Activated CD4-positive, alpha-beta T cell treated with anti-CD3 and anti-CD28 coated beads, Interleukin-2, Interleukin-6, amounts not matched to agents 100 ng/mL and 50 ng/mL, durations not matched to agents 16 hours and 8 hours (primary cell): ENCODE measurements around the gene SOX6.
"Not testable (repeated sequence)": the region's sequence is repeated elsewhere in the genome, so short reads cannot be mapped to it uniquely, and the experiment has no call there.

Source experiments
- DNase-seq: peaks from one replicate; pipeline ENCODE4 v3.0.0-alpha.2; 2020

The SOX6 gene

DNA sequence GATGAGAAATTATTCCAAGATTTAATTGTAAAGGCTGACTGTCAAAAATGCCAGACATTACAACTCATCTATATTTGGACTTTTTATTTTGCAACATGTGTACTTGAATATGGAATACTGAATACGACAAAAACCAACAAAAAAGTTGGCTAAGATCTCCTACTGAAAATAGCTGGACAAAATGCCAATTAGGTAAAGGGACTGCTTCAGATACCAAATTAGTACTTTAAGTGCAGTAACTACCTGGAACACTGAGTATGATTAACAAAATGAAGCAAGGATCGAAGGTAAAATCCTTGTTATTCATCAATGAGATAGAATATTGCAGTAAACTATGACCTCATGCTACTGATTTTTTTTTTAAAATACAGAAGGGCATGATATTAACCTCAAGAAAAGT lies 173.8 kb downstream of the SOX6 start:
- no peak for DNase-seq

DNA sequence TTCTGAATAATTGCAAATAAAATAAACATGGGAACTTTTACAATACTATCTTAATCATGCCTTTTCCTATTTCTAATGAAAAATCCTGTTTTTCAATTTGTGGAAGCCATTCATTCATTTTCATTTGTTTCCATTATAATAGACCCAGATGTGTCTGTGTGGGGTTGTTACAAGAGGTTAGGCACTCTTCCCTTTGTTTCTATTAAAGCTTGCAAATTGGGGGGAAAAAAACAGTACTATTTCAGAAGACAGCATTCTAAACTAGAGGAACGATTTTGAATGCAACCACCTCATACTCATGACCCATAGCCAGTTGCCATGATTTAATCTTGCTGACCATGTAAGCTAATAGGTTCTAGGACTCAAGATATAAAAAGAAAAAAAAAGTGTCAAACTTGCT lies 175.5 kb downstream of the SOX6 start:
- DNase-seq, result no peak

DNA sequence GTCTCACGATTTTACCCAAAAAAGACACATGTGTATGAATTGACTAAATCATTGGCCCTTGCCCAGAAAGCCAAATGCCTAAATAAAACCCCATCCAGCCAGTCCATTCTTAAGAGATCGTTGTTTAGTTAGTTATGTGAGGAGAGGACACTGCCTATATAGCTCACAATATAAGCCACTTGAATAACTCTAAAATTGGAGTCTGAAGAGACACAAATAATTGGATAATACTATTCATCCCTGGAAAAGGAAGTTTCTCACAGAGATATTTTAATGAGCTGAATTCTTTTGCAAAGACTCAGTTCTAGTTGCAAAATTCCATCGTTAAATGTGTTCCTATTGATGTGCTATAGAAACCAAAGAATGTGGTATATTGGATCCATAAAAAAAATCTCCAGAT lies 176.7 kb downstream of the SOX6 start:
- DNase-seq, result no peak

DNA sequence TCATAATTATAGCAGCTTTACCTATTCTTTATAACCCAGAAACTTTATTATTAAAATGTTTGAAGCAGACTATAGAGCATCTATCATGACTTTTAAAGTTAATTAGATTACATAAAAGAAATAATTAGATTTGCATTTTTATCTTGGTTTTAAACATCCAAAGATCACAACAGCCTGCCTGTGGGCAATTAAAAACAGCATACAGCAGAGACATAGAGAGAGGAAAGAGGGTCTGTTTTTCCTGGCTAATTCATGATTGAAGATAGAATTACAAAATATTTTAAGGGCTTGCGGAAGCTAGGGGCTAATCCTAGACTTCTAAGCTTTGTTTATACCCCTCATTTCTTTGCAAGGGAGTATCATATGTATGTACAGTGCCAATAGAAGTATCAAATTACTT lies 178.1 kb downstream of the SOX6 start:
- DNase-seq, result no peak

DNA sequence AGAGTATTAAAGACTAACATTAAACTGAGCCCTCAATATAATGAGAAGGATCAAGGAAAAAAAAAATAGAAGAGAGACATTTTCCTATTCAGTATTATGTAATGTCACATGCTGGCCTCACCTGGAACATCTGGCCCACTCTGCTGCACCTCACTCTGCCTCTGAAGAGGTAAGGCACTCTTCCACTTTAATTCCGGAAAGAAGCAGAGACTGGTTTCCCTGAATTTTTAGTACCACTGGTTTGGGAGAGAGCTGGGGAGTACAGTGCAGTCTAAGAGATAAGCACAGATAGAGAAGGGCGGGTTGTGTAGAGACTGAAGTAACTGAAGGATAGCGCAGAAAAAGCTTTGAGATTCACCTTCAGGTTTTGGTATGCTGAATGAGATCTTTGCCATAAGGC lies 178.7 kb downstream of the SOX6 start:
- no peak for DNase-seq

DNA sequence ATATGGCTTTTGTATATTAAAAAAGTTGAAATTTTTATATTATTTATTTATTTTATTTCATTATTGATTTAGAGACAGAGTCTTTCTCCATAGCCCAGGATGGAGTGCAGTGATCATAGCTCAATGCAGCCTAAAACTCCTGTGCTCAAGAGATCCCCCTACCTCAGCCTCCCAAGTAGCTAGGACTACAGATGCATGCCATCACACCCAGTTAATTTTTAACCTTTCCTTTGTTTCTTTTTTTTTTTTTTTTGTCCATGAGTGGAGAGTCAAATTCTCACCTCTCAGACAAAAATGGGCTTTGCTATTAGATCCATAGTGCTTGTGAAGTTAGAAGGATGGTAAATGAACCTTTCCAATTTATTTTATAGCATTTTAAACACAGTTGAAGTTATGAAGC lies 182.5 kb downstream of the SOX6 start:
- no peak for DNase-seq

DNA sequence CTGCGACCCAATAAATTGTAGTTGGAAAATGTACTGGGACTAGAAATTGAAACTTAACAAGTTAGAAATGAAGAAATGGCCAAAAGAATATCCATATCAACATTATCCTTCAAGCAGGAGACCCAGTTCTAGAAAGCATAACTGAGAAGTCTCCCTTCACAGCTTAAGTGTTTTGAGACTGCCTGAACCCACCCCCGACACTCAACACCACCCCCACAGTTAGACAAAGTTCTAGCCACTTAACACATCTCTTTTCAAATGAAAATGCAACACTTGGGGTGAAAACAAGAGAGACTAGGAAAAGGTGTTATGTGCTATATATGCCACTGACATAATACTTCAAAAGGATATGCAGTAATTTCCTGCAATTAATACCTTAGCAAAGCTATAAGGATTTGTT lies 184.5 kb downstream of the SOX6 start:
- DNase-seq, result no peak

DNA sequence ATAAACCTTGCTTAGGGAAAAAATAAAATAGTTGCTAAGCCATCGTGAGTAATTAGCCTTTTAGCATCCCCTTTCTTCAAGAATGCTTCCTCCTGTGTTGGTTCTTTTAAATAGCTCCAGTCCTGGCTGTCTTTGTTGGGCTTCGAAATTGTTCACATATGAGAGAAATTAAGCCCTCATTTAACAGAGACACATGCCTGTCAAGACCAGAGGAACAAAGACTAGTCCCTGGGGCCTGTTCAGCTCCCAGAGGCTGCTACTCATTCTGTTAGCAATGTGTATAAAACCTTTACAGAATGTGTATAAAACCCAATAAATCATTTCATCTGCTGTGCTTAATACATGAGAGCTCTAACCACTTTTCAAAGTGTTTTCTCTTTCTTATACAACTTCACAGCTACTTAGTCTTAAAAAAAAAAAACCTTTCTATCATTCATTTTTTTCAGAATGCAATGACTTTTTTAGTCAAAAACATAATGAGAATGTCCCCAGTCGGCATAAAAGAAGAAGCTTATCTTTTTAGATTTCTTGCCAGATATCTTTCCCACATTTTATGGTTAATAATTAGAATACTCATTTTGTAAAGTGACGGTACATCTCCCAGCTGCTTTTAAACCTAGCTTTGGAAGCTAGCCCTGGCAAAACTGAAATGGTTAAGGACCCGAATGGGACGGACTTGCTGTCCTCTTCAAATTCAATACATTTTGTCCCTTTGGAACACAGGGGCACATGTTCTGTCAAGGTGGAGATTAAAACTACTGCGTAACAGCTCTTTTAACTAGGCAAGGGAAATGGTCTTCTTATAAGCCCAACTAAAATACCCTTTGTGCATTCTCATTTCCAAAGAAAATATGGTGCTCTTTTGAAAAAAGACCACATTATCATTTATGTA lies 186.1 kb downstream of the SOX6 start:
- DNase-seq, result no peak

DNA sequence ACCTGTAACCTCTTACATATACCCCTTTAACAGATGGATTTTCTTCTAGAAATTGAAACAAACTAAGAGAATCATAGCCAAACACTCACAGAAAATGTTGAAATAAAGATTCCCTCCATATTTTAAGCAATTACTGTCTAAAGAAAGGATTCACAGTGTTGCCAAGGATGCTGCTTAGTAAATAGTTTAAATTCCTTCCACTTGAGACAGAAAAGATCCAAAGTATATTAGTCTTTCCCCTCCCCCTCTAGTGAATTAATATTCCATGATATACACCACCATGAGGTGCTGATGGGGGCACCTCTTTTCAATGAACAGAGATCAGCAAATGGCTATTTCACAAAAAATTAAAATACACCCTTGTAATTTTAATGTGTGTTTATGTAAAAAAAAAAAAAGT lies 186.8 kb downstream of the SOX6 start:
- DNase-seq, result no peak

DNA sequence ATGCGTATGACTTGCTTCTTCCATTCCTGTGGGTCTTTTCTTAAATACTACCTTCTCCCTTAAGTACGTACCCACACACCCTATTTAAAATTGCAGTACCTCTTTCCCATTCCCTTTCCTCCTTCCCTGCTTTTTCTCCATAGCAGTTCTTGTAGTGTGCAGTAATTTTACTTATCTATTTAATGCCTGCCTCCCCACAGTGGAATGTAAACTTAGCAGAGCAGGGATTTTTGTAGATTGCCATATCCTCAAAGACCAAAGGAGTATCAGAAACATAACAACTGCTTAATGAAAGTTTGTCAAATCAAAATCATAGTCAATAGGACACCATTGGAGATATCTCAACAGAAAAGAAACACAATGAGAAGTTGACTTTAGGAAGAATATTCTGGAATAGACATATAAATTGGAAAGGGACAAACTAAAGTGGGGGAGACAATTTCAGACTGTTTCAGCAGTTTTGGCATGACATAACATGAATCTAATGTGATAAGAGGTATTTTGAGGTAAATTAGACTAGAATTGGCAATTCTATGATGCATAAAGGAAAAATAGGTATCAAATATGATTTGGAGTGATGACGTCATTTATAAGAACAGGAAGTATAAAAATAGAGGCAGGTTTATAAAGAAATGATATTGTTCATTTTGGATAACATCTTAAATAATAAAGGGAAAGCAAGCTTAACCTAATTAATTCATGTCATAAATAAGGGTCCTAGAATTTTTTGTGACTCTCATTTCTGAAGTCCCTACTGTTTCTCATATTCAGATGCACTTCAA lies 188.4 kb downstream of the SOX6 start:
- DNase-seq, result no peak

DNA sequence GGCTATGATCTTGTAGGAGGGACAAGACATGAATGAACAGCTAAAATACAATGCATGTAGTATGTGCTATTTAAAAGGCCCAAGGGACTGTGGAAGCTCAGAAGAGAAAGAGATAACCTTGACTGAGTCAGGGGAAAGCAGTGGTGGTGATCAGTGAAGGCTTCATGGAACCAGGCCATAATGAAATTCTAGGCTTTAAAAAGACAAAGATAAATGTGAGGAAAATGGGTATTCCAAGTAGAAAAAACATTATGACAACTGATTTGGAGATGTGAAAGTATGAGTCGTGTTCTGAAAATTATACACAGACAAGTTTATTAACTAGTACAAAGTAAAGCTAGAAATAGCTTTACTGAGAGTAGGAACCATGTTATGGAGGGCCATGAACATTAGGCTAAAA lies 189.8 kb downstream of the SOX6 start:
- no peak for DNase-seq

DNA sequence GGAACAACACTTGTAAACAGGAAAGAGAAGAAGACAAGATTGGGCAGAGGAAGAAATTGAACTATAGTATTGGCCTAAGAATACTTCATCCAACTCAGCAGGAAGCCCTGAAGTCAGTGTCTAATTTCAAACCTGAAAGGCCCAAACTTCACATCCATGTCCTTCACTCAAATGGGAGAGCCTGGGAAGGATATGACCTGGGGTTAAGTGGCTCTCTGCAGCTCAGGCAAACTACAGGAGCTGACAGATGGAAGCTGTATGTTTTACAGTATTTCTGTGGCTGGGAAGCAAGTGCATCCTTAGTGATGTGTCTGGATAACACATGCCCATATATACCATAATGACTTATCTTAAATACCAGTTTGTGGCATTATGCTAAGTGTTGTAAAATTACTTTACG lies 196.2 kb downstream of the SOX6 start:
- DNase-seq, result no peak

DNA sequence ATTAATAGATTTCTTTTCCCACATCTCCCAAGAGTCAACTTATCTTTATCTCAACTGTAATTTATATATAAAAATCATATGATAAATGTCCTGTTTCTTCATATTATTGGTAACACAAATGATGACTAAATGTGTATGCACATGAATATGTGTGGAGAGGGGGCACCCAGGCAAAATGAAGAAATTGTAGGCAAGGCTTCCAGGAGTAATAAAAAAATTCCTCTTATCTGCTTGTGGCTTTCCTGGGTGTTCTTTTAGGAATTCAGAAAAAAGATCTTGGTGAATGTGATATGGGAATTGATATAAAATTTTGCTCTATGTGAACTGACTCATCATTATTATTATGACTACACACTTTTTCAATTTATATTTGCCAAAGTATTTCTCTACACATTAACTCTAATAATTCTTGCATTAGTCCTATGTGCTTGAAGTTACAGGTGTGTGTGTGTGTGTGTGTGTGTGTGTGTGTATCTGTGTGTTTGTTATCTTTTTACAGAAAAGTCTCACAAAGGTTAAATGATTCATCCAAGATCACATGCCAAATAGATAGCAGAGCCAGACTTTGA lies 197.8 kb downstream of the SOX6 start:
- no peak for DNase-seq

DNA sequence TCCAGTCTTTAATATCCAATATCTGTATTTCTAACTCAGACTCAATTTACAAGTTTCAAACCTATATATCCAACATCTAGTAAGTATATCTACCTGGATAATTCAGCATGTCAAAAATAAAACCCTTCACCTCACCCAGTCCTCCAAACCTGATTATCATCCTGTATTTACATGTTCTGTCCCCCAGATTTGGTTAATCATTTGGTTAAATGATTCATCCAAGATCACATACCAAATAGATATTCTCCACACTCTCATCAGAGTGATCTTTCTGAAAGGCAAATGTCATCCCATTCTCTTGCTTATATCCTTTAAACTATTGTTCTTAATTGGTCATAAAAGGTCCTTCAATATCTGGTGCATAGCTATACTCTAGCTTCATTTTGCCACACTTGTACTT lies 199.0 kb downstream of the SOX6 start:
- DNase-seq, result no peak

DNA sequence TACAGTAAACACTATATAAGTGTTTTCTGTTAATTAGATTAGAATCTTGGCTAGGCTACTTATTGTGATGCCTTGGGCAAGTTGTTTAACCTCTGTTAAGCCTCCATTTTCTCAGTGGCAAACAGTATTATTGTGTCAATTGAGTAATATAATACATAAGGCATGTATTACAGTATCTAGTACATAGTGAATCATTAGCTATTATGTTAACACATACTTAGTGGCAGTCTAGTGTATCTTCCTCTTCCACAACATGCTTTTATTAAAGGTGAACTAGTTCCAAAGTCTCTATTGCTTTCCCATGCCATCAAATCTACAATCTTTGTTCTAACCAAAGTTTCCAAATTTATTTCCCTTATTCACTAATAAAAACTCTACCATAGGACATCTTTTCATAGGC lies 200.9 kb downstream of the SOX6 start:
- DNase-seq, result no peak

DNA sequence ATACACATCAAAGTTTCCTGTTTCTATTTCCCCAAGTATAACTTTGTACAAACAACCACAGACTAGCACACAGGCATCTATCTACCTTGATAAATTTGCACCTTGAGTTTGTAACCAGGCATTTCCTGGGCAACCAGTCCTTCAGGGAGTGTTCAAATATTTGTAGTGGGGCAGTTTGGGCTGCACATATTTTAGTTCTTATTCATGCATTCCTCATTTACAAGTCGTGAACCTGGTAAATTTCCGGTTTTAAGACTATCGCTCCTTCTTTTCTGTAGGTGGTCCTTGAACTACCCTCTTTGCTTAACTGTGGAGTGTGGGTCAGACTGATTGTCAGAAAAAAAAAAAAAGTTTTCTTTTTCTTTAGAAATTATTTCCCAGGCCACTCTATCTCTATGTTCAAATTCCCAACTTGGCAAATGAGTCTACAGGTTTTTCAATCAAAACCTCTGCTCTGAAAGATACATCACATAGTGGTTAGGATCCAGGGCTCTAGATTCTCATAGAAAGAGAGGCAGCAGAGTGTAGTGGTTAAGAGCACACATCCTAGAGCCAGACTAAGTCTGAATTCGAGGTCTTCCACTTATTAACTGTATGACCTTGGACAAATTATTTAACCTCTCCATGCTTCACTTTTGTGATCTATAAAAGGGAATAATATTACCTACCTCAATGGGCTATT lies 201.5 kb downstream of the SOX6 start:
- DNase-seq, result no peak

DNA sequence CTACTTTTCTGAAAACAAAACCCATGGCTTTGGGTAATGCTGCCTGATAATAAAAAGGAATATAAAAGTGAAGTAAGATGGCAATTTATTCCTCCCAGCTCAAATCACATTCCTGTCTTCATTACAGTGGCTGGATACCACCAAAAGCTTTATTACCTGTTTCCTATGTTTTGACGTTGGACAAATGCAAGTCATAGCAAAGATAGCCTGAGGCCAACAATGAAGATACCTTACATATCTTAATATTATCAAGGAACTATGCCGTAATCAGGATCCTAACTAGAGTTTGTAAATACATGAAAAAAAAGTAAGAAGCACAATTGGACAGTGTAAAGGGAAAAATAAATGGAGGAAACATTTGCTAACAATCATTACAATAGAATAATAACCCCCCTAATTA lies 202.4 kb downstream of the SOX6 start:
- no peak for DNase-seq

DNA sequence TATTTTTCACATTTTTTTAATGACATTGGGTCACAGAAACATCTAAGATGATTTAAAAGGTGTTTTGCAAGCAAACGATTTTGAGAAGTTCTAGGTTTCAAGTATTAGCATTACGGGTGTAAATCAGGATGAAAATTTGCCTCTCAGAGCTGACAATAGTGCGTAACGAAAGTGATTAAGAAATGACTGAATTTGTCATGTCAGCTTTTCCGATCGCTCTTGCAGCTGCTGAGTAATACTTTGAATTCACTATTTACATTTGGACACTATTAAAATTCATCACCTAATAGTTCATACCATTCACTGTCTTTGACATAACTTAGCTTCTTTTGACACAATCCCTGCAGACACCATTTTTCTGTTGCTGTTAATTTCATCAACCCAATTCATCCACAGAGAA lies 205.2 kb downstream of the SOX6 start:
- no peak for DNase-seq

DNA sequence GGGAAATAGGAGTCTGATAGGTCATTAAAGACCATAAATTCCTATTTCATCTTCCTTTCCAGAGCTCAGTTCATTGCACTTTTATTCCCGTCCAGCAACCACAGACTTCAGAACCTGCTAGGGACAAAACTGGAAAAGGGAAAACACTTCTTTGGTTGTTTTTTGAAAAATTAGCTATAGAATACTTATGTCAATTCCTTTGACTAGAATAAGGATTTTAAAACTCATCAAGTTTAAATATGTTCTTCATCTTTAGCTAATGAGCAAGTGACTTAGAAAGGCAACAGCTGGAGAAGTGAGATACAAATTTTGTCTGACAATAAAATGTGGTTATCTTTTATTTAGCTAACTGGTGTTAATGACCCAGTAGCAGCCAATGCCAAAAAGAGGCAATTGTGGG lies 206.9 kb downstream of the SOX6 start:
- DNase-seq, result no peak

DNA sequence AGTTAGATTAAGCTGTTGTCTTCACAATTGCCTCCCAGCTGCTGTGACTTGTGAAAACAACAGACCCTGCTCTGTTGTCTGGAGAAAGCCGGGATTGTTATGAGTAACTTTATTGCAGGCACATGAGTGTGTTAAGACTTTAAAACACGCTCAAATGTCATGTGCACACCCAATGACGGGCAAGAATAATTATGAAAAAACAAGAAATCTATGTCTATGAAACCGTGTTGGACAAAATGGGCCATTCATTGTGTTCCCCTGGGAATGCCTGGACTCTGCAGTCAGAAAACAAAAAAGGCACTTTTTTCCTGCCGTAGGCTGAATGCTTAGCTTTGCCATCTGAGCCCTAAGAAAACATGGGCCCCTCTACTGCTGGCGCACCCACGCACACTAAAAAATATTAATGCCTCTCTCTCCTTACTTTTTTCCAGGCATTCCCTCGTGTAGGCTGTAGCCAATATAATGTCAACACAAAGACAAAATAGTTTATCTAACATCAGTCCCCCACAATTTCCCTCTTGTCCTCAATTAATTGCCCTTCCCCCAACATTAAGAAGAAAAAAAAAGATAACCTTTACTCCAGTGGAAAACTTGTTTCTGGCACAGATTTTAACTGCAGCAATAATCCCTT lies 207.9 kb downstream of the SOX6 start:
- DNase-seq, result no peak

DNA sequence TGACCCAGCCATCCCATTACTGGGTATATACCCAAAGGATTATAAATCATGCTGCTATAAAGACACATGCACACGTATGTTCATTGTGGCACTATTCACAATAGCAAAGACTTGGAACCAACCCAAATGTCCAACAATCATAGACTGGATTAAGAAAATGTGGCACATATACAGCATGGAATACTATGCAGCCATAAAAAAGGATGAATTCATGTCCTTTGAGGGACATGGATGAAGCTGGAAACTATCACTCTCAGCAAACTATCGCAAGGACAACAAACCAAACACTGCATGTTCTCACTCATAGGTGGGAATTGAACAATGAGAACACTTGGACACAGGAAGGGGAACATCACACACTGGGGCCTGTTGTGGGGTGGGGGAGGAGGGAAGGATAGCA lies 209.4 kb downstream of the SOX6 start:
- DNase-seq, result not testable (repeated sequence)

DNA sequence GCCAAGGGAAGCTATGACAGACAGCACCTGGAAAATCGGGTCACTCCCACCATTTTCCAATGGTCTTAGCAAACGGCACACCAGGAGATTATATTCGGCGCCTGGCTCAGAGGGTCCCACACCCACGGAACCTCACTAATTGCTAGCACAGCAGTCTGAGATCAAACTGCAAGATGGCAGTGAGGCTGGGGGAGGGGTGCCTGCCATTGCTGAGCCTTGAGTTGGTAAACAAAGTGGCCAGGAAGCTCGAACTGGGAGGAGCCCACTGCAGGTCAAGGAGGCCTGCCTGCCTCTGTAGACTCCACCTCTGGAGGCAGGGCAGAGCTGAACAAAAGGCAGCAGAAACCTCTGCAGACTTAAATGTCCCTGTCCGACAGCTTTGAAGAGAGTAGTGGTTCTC lies 214.7 kb downstream of the SOX6 start:
- not testable (repeated sequence) for DNase-seq

DNA sequence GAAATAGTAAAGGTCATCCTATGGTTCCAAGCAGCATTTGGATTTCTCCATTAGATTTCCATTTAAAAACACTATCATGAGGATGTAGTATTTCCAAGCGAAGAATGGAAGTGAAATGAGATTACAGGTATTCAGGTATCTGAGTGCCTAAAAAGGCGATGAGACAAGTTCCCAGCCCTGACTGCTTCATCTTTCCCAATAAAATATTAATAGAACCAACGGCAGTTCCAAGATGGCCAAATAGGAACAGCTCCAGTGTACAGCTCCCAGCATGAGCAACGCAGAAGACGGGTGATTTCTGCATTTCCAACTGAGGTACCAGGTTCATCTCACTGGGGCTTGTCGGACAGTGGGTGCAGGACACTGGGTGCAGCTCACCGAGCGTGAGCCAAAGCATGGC lies 215.2 kb downstream of the SOX6 start:
- DNase-seq, result not testable (repeated sequence)
